Endodermal cell (in vitro differentiated cells): ENCODE measurements around the gene TECTA. TPM values are rescaled to one million over a fixed set of nuclear protein-coding genes. Genes with fewer than 3 reads are reported as not detected.

Experiments used
- DNase-seq: peaks from one replicate; pipeline ENCODE4 v3.0.0-alpha.2; 2017
- H3K27ac ChIP-seq: 2 replicates; pipeline ENCODE4 v1.5.1; 2013; ENCODE audit warnings: mild to moderate bottlenecking, low read depth, low read length, moderate library complexity
- H3K27me3 ChIP-seq: 2 replicates; pipeline ENCODE4 v1.6.1; 2013; ENCODE audit warnings: mild to moderate bottlenecking, low read length, moderate library complexity; ENCODE audit not compliant: insufficient read depth, control insufficient read depth, poor library complexity, severe bottlenecking
- H3K36me3 ChIP-seq: 2 replicates; pipeline ENCODE4 v1.7.0; 2013; ENCODE audit warnings: mild to moderate bottlenecking, low read length, moderate library complexity; ENCODE audit not compliant: control insufficient read depth, insufficient read depth
- H3K4me1 ChIP-seq: one replicate; pipeline ENCODE4 v1.7.0; 2013; ENCODE audit warnings: low read length; ENCODE audit not compliant: control insufficient read depth, insufficient read depth
- H3K4me3 ChIP-seq: 2 replicates; pipeline ENCODE4 v1.5.1; 2013; ENCODE audit warnings: mild to moderate bottlenecking, low read length, moderate library complexity
- H3K9ac ChIP-seq: 2 replicates; pipeline ENCODE4 v1.6.1; 2013; ENCODE audit warnings: mild to moderate bottlenecking, low read length, moderate library complexity; ENCODE audit not compliant: poor library complexity, severe bottlenecking; ENCODE audit errors: extremely low read depth
- H3K9me3 ChIP-seq: 2 replicates; pipeline ENCODE4 v1.6.1; 2013; ENCODE audit warnings: mild to moderate bottlenecking, low read length, moderate library complexity; ENCODE audit not compliant: control insufficient read depth
- H3K27ac Mint-ChIP-seq: 2 replicates; pipeline ENCODE4 v1.8.0; 2020; ENCODE audit warnings: mixed read lengths
- H3K27me3 Mint-ChIP-seq: 2 replicates; pipeline ENCODE4 v1.8.0; 2021; ENCODE audit warnings: mild to moderate bottlenecking, mixed read lengths; ENCODE audit not compliant: insufficient read depth
- H3K36me3 Mint-ChIP-seq: 2 replicates; pipeline ENCODE4 v1.8.0; 2020; ENCODE audit warnings: low read depth, mixed read lengths
- H3K4me1 Mint-ChIP-seq: 2 replicates; pipeline ENCODE4 v1.8.0; 2020; ENCODE audit warnings: mixed read lengths
- H3K4me3 Mint-ChIP-seq: 2 replicates; pipeline ENCODE4 v1.8.0; 2020; ENCODE audit warnings: mild to moderate bottlenecking, moderate library complexity, mixed read lengths
- H3K9me3 Mint-ChIP-seq: 2 replicates; pipeline ENCODE4 v1.8.0; 2020; ENCODE audit warnings: mild to moderate bottlenecking, mixed read lengths
- whole genome bisulfite sequencing, 2 experiments: methylation state at CpG; one replicate each; pipeline versions ENCODE4 v1.1.5 to v1.1.7; 2013; ENCODE audit warnings: missing lambda C conversion rate in 2 of 2, mixed read lengths in 1 of 2; ENCODE audit not compliant: insufficient coverage in 1 of 2, insufficient read length in 1 of 2; 5-methylcytosine and 5-hydroxymethylcytosine counted together
- long read RNA-seq, 4 experiments: library from polyadenylated mRNA in 2 of 4; library from RNA in 1 of 4; library from capped mRNA in 1 of 4; stranded (forward) in 3 of 4; unstranded in 1 of 4; transcript quantifications; one replicate each; pipeline ENCODE4 v2.0.0, GENCODE V29; 2020 to 2021; ENCODE audit warnings: inconsistent platforms in 1 of 4
- polyA plus RNA-seq, 2 experiments: library from polyadenylated mRNA; stranded (reverse); fragments of 50-300 nt; gene quantifications; one replicate each; pipeline ENCODE4 v1.2.3, GENCODE V29; 2013
- total RNA-seq, 2 donors: library from RNA; stranded (reverse); fragmentation: NEBNext Ultra II Directional in 1 of 2; extraction: Animal tissue kit (Norgen Biotek cat#: 25700) in 1 of 2; gene quantifications; 2 replicates in 1 of 2; 3 replicates in 1 of 2; pipeline ENCODE4 v1.2.1, GENCODE V29; 2021
- TF ChIP-seq, protein P1 (sequence below): fragments of 200-600 bp; sonication (generic); conservative IDR thresholded peaks from 2 replicates; pipeline ENCODE4 v1.5.0; 2021; ENCODE audit warnings: antibody characterized with exemption, mild to moderate bottlenecking

TECTA gene, protein sequence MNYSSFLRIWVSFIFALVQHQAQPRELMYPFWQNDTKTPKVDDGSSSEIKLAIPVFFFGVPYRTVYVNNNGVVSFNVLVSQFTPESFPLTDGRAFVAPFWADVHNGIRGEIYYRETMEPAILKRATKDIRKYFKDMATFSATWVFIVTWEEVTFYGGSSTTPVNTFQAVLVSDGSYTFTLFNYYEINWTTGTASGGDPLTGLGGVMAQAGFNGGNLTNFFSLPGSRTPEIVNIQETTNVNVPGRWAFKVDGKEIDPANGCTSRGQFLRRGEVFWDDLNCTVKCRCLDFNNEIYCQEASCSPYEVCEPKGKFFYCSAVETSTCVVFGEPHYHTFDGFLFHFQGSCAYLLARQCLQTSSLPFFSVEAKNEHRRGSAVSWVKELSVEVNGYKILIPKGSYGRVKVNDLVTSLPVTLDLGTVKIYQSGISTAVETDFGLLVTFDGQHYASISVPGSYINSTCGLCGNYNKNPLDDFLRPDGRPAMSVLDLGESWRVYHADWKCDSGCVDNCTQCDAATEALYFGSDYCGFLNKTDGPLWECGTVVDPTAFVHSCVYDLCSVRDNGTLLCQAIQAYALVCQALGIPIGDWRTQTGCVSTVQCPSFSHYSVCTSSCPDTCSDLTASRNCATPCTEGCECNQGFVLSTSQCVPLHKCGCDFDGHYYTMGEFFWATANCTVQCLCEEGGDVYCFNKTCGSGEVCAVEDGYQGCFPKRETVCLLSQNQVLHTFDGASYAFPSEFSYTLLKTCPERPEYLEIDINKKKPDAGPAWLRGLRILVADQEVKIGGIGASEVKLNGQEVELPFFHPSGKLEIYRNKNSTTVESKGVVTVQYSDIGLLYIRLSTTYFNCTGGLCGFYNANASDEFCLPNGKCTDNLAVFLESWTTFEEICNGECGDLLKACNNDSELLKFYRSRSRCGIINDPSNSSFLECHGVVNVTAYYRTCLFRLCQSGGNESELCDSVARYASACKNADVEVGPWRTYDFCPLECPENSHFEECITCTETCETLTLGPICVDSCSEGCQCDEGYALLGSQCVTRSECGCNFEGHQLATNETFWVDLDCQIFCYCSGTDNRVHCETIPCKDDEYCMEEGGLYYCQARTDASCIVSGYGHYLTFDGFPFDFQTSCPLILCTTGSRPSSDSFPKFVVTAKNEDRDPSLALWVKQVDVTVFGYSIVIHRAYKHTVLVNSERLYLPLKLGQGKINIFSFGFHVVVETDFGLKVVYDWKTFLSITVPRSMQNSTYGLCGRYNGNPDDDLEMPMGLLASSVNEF (N-terminal part only)
- total RNA-seq = 1 to 10 TPM; 1.4 to 2.2 TPM
- 1.7 TPM for polyA plus RNA-seq (2013, experiment 1 of 2)
- 1.7 TPM for polyA plus RNA-seq (2013, experiment 2 of 2)
- long read RNA-seq, experiment 1 = 0 reads
- long read RNA-seq, experiment 2, full-length matches to known transcripts = 1 of 6 reads
- long read RNA-seq, experiment 2, partial matches to known transcripts = 1 of 6 reads
- long read RNA-seq, experiment 2, other reads (novel, unspliced or antisense) = 4 of 6 reads
- long read RNA-seq, experiment 3, partial matches to known transcripts = 1 of 1 reads
- long read RNA-seq, experiment 3, other reads (novel, unspliced or antisense) = 0 of 1 reads
- long read RNA-seq, experiment 4 = 0 reads

DNA sequence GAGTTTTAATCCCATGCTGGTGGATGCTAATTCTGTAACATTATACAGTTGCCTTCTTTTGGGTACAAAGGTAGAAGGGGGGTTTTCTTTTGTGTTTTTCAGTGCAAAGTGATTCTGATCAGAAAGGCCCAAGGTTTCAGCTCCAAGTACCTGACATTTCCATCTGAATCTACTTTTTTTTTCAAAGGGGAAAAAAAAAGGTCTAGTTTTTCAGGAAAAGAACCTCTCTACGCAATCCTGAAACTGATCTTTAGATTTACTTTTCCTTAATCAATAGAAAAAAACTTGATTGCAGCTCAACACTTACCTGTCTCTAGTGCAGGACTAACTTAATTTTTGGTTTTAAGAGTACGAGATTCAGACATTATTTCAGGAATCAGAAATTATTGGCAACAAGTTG is at the start of gene TECTA:
TSS of gene TECTA (plus strand) at position 301 of the 400 bp plus-strand sequence. CDS start 1,423 bp downstream, outside the sequence.
- WGBS, 2 experiments = 98 to 100% methylated on average over 1 to 2 of the region's 2 CpGs
- Histone ChIP-seq H3K9me3 (no peaks in the 10 kb centered on the region), H3K27ac (no peak within 1 kb of the TSS), H3K4me1 (no peaks in the 10 kb centered on the region), H3K27me3 (no peaks in the 10 kb centered on the region), H3K9ac (no peak within 1 kb of the TSS), H3K4me3 (no peak within 1 kb of the TSS), H3K36me3 (no peaks in the 10 kb centered on the region)
- H3K4me1 Mint-ChIP-seq = peaks cover 8% of the 10 kb centered on the region
- TF ChIP-seq, protein P1, sequence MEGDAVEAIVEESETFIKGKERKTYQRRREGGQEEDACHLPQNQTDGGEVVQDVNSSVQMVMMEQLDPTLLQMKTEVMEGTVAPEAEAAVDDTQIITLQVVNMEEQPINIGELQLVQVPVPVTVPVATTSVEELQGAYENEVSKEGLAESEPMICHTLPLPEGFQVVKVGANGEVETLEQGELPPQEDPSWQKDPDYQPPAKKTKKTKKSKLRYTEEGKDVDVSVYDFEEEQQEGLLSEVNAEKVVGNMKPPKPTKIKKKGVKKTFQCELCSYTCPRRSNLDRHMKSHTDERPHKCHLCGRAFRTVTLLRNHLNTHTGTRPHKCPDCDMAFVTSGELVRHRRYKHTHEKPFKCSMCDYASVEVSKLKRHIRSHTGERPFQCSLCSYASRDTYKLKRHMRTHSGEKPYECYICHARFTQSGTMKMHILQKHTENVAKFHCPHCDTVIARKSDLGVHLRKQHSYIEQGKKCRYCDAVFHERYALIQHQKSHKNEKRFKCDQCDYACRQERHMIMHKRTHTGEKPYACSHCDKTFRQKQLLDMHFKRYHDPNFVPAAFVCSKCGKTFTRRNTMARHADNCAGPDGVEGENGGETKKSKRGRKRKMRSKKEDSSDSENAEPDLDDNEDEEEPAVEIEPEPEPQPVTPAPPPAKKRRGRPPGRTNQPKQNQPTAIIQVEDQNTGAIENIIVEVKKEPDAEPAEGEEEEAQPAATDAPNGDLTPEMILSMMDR = no peak
- no peak within 1 kb of the TSS for H3K4me3 Mint-ChIP-seq
- no peaks in the 10 kb centered on the region for H3K27me3 Mint-ChIP-seq
- no peaks in the 10 kb centered on the region for H3K9me3 Mint-ChIP-seq
- H3K36me3 Mint-ChIP-seq = no peaks in the 10 kb centered on the region
- no peak for DNase-seq
- no peak within 1 kb of the TSS for H3K27ac Mint-ChIP-seq

DNA sequence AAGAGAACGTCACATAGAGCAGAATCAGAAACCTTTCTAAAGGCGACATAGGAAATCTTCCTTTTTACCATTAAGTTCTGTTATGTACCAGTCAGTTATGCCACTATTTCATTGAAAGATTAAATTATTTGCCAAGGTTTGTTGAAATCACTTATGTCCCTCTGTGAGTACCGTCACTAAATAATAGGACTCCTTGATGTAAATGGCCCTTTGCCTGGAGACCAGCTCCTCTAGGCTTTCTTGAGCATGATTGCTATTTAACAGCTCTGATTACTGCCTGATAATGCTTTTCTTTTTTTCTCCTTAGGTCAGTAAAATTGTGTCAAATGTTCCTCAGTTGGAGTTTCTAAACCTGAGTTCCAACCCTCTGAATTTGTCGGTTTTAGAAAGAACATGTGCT is 47.8 kb upstream of the TECTA start:
- H3K4me3 Mint-ChIP-seq = no peak overlapping the region
- TF ChIP-seq, protein P1 = no peak
- no peak overlapping the region for H3K4me3 ChIP-seq
- H3K27me3 ChIP-seq = no peaks in the 10 kb centered on the region
- 90 to 95% methylated on average over 4 of the region's 4 CpGs for WGBS, 2 experiments
- H3K9ac ChIP-seq = no peak overlapping the region
- H3K4me1 ChIP-seq = peaks cover 12% of the 10 kb centered on the region
- H3K27ac ChIP-seq = no peak overlapping the region
- peaks cover 6% of the 10 kb centered on the region for H3K9me3 ChIP-seq
- H3K9me3 Mint-ChIP-seq = no peaks in the 10 kb centered on the region
- no peak for DNase-seq
- peaks cover 46% of the 10 kb centered on the region for H3K36me3 Mint-ChIP-seq
- peaks cover 20% of the 10 kb centered on the region for H3K4me1 Mint-ChIP-seq
- H3K27ac Mint-ChIP-seq = no peak overlapping the region
- peaks cover 51% of the 10 kb centered on the region for H3K36me3 ChIP-seq
- H3K27me3 Mint-ChIP-seq = no peaks in the 10 kb centered on the region
